Gastrocnemius medialis (tissue), 4 donors: ENCODE results near the gene NTNG2. TPM values are rescaled to one million over a fixed set of nuclear protein-coding genes. Genes with fewer than 3 reads are reported as not detected.

Source experiments
- ATAC-seq, 2 donors: fragments of 150-250 bp; one replicate each; pipeline ENCODE4 v1.9.1; 2016
- DNase-seq, 2 donors: peaks; one replicate each; pipeline ENCODE4 v3.0.0-alpha.2; 2019
- H3K27ac ChIP-seq, 4 donors: fragments of 200-600 bp; sonication (generic); 1 replicate in 1 of 4; 2 replicates in 3 of 4; pipeline ENCODE4 v1.5.1; 2016 to 2018; ENCODE audit warnings: mild to moderate bottlenecking in 2 of 4, moderate library complexity in 1 of 4
- H3K27me3 ChIP-seq, 3 donors: fragments of 200-600 bp; sonication (generic) in 2 of 3; 1 replicate in 1 of 3; 2 replicates in 2 of 3; pipeline versions ENCODE4 v1.5.1 to v1.6.0; 2016 to 2019; ENCODE audit warnings: mild to moderate bottlenecking in 1 of 3, moderate library complexity in 1 of 3
- H3K36me3 ChIP-seq, 2 donors: fragments of 200-600 bp; sonication (generic) in 1 of 2; one replicate each; pipeline ENCODE4 v1.5.1; 2017 to 2018
- H3K4me1 ChIP-seq, 2 donors: fragments of 200-600 bp; sonication (generic) in 1 of 2; one replicate each; pipeline ENCODE4 v1.5.1; 2016 to 2017; ENCODE audit warnings: mild to moderate bottlenecking in 2 of 2
- H3K4me3 ChIP-seq, 4 donors: fragments of 200-600 bp; sonication (generic) in 3 of 4; 1 replicate in 1 of 4; 2 replicates in 3 of 4; pipeline ENCODE4 v1.5.1; 2016 to 2019; ENCODE audit warnings: mild to moderate bottlenecking in 2 of 4
- H3K9me3 ChIP-seq, 3 donors: fragments of 200-600 bp; sonication (generic) in 2 of 3; 1 replicate in 1 of 3; 2 replicates in 2 of 3; pipeline ENCODE4 v1.5.1; 2016 to 2019
- CTCF ChIP-seq, 5 experiments: fragments of 450-650 bp in 3 of 5; fragments of 200-600 bp in 2 of 5; sonication (generic) in 2 of 5; IDR thresholded peaks in 4 of 5; conservative IDR thresholded peaks in 1 of 5; 1 replicate in 4 of 5; 2 replicates in 1 of 5; pipeline ENCODE4 v1.5.1; 2016 to 2019; ENCODE audit warnings: antibody characterized with exemption in 5 of 5, mild to moderate bottlenecking in 3 of 5, moderate library complexity in 3 of 5
- POLR2A ChIP-seq, 2 donors: fragments of 450-650 bp; IDR thresholded peaks; one replicate each; pipeline ENCODE4 v1.6.1; 2017; ENCODE audit warnings: antibody characterized with exemption in 2 of 2, mild to moderate bottlenecking in 2 of 2, moderate library complexity in 2 of 2
- in situ Hi-C, 4 donors: fragments of 200-750 bp; cut with MboI; loops; one replicate each; pipeline versions ENCODE4 v1.15.0 to v1.8.0; 2017; ENCODE audit warnings: low sequenced_read_pairs in 4 of 4
- intact Hi-C: fragments of 100-400 bp; cut with DNase I; formaldehyde crosslinking; loops from one replicate; pipeline ENCODE4 v1.15.1; 2023; ENCODE audit warnings: low total_unique reads
- total RNA-seq, 4 donors: library from RNA; depleted of rRNA; stranded (reverse); fragments of >200 nt; gene quantifications; one replicate each; pipeline versions ENCODE4 v1.1.0 to v1.2.3, GENCODE V29; 2016

NTNG2 gene
- total RNA-seq, 4 donors from 2014 or later: 0.15 to 0.61 (median 0.19) TPM

GRCh38 chr9:132244582-132245455, 83.0 kb downstream of the NTNG2 start:
- H3K27me3 ChIP-seq: peaks cover 28 to 33% (median 28%) of the 10 kb centered on the region in 3 donors
- intact Hi-C loops: loop anchor here (10.0 kb wide), 1 partner anchor 650 kb away; no protein-coding TSS in a partner anchor

GRCh38 chr9:132245465-132245864, 83.6 kb downstream of the NTNG2 start:
- peaks cover 26 to 29% (median 26%) of the 10 kb centered on the region in 3 donors for H3K27me3 ChIP-seq
- intact Hi-C loops: loop anchor here (10.0 kb wide), 1 partner anchor 651 kb away; no protein-coding TSS in a partner anchor

More at GRCh38 chr9:132244582-132245455, 83.0 kb downstream of the NTNG2 start:
- Histone ChIP-seq H3K9me3 (no peaks in the 10 kb centered on the region), H3K4me1 (peaks cover 0 to 6% of the 10 kb centered on the region in 2 donors), H3K27ac (peak overlapping the region in 1 of 4 donors; percentile 18), H3K4me3 (no peak overlapping the region), H3K36me3 (no peaks in the 10 kb centered on the region)
- in situ Hi-C loops: no loop called here
- no peak for ATAC-seq
- DNase-seq: no peak
- TF ChIP-seq CTCF (IDR thresholded peaks at IDR 0.05 in 4 of 5, conservative IDR thresholded peaks at IDR 0.05 in 1 of 5): no peak
- no peak for TF ChIP-seq POLR2A (IDR thresholded peaks at IDR 0.05)

GRCh38 chr9:132247942-132248341, 86.1 kb downstream of the NTNG2 start:
- Histone ChIP-seq H3K4me1 (no peaks in the 10 kb centered on the region), H3K9me3 (no peaks in the 10 kb centered on the region), H3K36me3 (no peaks in the 10 kb centered on the region), H3K27ac (no peak overlapping the region), H3K27me3 (peaks cover 6 to 16% (median 9%) of the 10 kb centered on the region in 3 donors), H3K4me3 (no peak overlapping the region)
- no peak for ATAC-seq
- DNase-seq: no peak
- intact Hi-C loops (loop anchor here (10.0 kb wide), 1 partner anchor 653 kb away; no protein-coding TSS in a partner anchor), in situ Hi-C loops (no loop called here)
- TF ChIP-seq POLR2A (IDR thresholded peaks at IDR 0.05) (no peak), CTCF (IDR thresholded peaks at IDR 0.05 in 4 of 5, conservative IDR thresholded peaks at IDR 0.05 in 1 of 5) (no peak)

More at GRCh38 chr9:132245465-132245864, 83.6 kb downstream of the NTNG2 start:
- DNase-seq: no peak
- H3K9me3 ChIP-seq: no peaks in the 10 kb centered on the region
- H3K36me3 ChIP-seq: no peaks in the 10 kb centered on the region
- no peak for TF ChIP-seq CTCF (IDR thresholded peaks at IDR 0.05 in 4 of 5, conservative IDR thresholded peaks at IDR 0.05 in 1 of 5)
- no peak for TF ChIP-seq POLR2A (IDR thresholded peaks at IDR 0.05)
- no peak overlapping the region for H3K27ac ChIP-seq
- H3K4me1 ChIP-seq: peaks cover 0 to 6% of the 10 kb centered on the region in 2 donors
- no peak for ATAC-seq
- no peak overlapping the region for H3K4me3 ChIP-seq
- in situ Hi-C loops: no loop called here

- TF ChIP-seq CTCF (IDR thresholded peaks at IDR 0.05 in 4 of 5, conservative IDR thresholded peaks at IDR 0.05 in 1 of 5) (no peak), POLR2A (IDR thresholded peaks at IDR 0.05) (no peak)
- Histone ChIP-seq H3K9me3 (no peaks in the 10 kb centered on the region), H3K27me3 (peaks cover 0 to 12% (median 0%) of the 10 kb centered on the region in 3 donors), H3K36me3 (no peaks in the 10 kb centered on the region), H3K27ac (no peak overlapping the region), H3K4me1 (no peaks in the 10 kb centered on the region), H3K4me3 (no peak overlapping the region)
- DNase-seq (no peak), ATAC-seq (no peak)
- intact Hi-C loops (loop anchor here (10.0 kb wide), 1 partner anchor 654 kb away; no protein-coding TSS in a partner anchor), in situ Hi-C loops (no loop called here)
Observed at GRCh38 chr9:132249123-132249522, 87.3 kb downstream of the NTNG2 start.
